Prostate gland (tissue), 2 donors: ENCODE results near the gene SCGB1C1.

Source experiments
- CTCF ChIP-seq, 4 experiments: fragments of 200-600 bp in 2 of 4; fragments of 450-650 bp in 2 of 4; sonication (generic) in 2 of 4; IDR thresholded peaks; 1 replicate in 3 of 4; 2 replicates in 1 of 4; pipeline ENCODE4 v1.5.1; 2016 to 2019; ENCODE audit warnings: antibody characterized with exemption in 4 of 4, mild to moderate bottlenecking in 2 of 4, moderate library complexity in 2 of 4
- POLR2A ChIP-seq: fragments of 450-650 bp; IDR thresholded peaks from one replicate; pipeline ENCODE4 v1.6.1; 2016; ENCODE audit warnings: antibody characterized with exemption, mild to moderate bottlenecking
- POLR2AphosphoS5 ChIP-seq: sonication (generic); formaldehyde crosslinking; IDR thresholded peaks from one replicate; pipeline ENCODE4 v1.6.1; 2017; ENCODE audit warnings: antibody characterized with exemption

GRCh38 chr11:196786-197731, 4.2 kb downstream of the SCGB1C1 start:
- TF ChIP-seq POLR2A (no peak), CTCF (IDR thresholded peaks at IDR 0.05) (no peak), POLR2AphosphoS5 (no peak)
